Subcutaneous abdominal adipose tissue (tissue), 5 donors: ENCODE measurements around the gene CDC37.

ENCODE experiments used
- H3K27ac ChIP-seq: one replicate; pipeline ENCODE4 v1.7.0; 2013; ENCODE audit warnings: low read depth, mild to moderate bottlenecking, inconsistent platforms, low read length, moderate library complexity
- H3K27me3 ChIP-seq, 5 donors: one replicate each; pipeline ENCODE4 v1.7.0; 2013; ENCODE audit warnings: low read length in 5 of 5, inconsistent platforms in 1 of 5; ENCODE audit not compliant: control insufficient read depth in 5 of 5, insufficient read depth in 4 of 5
- H3K36me3 ChIP-seq, 5 donors: one replicate each; pipeline ENCODE4 v1.7.0; 2013; ENCODE audit warnings: low read length in 5 of 5; ENCODE audit not compliant: control insufficient read depth in 5 of 5, insufficient read depth in 5 of 5
- H3K4me1 ChIP-seq, 5 donors: one replicate each; pipeline ENCODE4 v1.7.0; 2013; ENCODE audit warnings: low read length in 5 of 5, mild to moderate bottlenecking in 3 of 5, moderate library complexity in 1 of 5; ENCODE audit not compliant: control insufficient read depth in 5 of 5, insufficient read depth in 5 of 5
- H3K4me3 ChIP-seq, 5 donors: one replicate each; pipeline ENCODE4 v1.7.0; 2013; ENCODE audit warnings: low read length in 5 of 5, low read depth in 1 of 5
- H3K9ac ChIP-seq, 5 donors: one replicate each; pipeline ENCODE4 v1.7.0; 2013; ENCODE audit warnings: low read length in 5 of 5, mild to moderate bottlenecking in 4 of 5, moderate library complexity in 3 of 5
- H3K9me3 ChIP-seq, 5 donors: one replicate each; pipeline ENCODE4 v1.7.0; 2013; ENCODE audit warnings: low read length in 5 of 5; ENCODE audit not compliant: control insufficient read depth in 5 of 5
- donor health status: healthy.
- donor health status: healthy.
- donor health status: healthy.
- donor health status: healthy.
- donor health status: healthy.

Gene CDC37

DNA sequence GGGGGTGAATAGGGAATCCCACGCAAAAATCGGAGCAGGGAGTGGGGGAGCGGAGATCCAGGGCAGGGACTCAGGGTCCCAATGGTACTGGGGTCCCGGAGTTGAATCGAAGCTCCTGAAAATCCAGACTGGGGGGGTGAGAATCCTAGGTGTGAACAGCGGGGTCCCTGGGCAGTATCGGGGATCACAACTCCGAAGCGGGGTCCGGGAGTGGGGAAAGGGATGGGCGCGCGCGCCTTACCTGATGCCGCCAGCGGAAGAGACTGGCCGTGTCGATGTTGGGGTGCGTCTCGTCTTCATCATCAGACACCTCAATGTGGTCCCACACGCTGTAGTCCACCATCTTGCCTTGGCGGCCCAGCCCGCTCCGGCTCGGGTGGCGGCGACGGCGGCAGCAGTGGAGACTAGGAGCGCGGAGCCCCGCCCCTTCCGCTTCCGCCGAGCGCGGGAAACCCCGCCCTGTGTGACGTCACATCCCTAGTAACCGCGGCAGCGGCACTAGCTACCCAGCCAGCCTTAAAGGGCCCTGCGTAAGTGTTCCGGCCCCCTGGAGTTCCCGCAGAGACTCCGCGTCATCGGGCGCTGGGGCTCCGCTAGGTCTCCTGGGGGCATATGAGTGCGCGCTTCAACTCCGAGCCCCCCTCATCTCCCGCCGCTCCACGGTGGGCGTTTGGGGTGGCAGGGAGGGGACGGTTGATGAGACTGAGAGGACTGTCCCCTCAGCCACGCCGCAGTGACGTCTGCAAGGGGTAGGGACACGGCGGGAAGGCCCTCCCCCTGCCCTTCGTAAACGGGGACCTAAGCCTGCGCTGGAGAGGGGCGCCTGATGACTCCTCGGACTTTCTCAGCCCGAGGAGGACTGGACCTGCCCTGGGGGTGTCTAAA is at the start of gene CDC37:
TSS of gene CDC37 (minus strand) at position 406 of the 885 bp plus-strand sequence. CDS start at position 343, 63 bp downstream.
- no peaks in the 10 kb centered on the region for H3K9me3 ChIP-seq
- H3K9ac ChIP-seq = peak within 1 kb of the TSS; percentile 84 to 99 (median 96)
- peak within 1 kb of the TSS; percentile 97 to 100 (median 98) for H3K4me3 ChIP-seq
- H3K27me3 ChIP-seq = peaks cover 8 to 17% (median 11%) of the 10 kb centered on the region in 5 donors
- H3K36me3 ChIP-seq = peaks cover 0 to 4% (median 3%) of the 10 kb centered on the region in 5 donors
- peaks cover 10 to 68% (median 39%) of the 10 kb centered on the region in 5 donors for H3K4me1 ChIP-seq
- peak within 1 kb of the TSS; percentile 90 for H3K27ac ChIP-seq

DNA sequence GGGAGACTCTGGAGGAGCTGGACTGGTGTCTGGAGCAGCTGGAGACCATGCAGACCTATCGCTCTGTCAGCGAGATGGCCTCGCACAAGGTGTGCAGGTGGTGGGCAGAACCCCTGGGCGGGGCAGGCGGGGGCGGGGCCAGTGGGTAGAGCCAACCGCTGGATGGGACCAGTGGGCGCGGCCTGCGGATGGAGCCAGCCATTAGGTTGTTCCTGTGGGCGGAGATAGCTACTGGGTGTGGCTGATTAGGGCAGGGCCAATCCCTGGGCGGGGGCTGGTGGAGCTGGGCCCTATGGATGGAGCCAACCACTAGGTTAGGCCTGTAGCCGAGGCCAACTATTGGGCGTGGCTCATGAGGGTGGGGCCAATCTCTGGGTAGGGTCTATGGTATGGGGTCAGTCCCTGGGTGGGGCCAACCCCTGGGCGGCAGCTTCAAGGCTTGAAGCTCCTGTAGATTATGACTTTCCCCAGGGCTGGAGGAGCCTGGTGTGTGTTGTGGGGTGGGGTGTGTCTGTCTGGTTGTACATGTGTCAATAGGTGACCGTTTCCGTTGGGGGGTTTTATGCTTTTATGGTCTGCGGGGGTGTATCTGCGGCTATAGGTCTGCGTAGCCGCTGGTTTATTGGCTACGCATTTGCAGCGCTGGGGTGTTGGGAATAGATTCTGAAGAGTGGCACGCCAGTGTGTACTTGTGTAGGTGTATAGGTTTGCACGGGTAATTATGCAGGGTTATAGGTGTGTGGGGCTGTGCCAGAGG is 47.7 kb upstream of the CDC37 start:
- no peaks in the 10 kb centered on the region for H3K27me3 ChIP-seq
- no peak overlapping the region for H3K9ac ChIP-seq
- H3K4me1 ChIP-seq = no peaks in the 10 kb centered on the region
- no peak overlapping the region for H3K27ac ChIP-seq
- no peaks in the 10 kb centered on the region for H3K9me3 ChIP-seq
- H3K4me3 ChIP-seq = no peak overlapping the region
- peaks cover 0 to 62% (median 28%) of the 10 kb centered on the region in 5 donors for H3K36me3 ChIP-seq

DNA sequence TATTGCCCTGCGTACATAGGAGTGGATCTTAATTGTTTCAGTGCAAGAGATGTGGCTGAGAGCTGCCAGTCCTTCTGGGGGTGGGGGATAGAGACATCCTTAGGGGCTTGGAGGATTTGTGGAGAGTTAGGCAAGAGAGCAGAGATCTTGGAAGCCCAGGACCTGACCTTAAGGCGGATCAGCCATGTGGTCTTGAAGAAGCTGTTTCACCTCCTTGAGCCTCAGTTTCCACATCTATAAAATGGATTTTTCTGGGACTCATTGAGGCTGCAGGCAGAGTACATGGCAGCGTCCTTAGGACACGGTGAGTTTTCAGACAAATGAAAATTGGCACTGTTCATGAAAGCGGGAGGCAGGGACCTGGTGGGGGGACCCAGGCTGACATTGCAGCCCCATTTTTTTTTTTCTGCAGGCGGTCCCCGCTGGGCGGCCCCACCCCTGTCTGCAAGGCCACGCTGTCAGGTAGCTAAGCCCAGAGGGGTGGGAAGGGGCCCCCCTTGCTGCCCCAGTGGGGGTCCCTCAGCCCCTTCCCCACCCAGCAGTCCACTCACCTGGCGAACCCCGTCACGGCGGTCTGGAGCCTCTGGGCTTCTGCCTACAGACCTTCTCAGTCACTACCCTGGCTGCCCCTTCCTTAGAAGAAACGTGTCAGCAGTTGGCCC is 47.0 kb upstream of the CDC37 start:
- H3K36me3 ChIP-seq = peaks cover 0 to 60% (median 28%) of the 10 kb centered on the region in 5 donors
- no peaks in the 10 kb centered on the region for H3K4me1 ChIP-seq
- H3K9me3 ChIP-seq = no peaks in the 10 kb centered on the region
- no peak overlapping the region for H3K4me3 ChIP-seq
- H3K27ac ChIP-seq = no peak overlapping the region
- H3K9ac ChIP-seq = no peak overlapping the region
- H3K27me3 ChIP-seq = no peaks in the 10 kb centered on the region

DNA sequence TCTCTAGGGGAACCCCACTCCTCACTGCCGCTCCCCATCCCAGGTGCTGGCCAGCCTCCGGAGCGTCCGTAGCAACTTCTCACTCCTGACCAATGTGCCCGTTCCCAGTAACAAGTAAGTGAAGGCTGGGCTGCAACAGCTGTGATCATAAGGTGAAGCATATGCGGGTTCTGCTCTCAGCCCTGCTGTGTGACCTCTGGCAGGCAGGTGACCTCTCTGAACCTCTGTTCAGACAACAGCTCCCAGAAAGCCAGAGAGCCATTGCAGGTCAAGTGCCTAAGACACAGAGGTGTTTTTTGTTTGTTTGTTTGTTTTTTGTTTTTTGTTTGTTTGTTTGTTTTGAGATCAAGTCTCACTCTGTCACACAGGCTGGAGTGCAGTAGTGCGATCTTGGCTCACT is 45.7 kb upstream of the CDC37 start:
- Histone ChIP-seq H3K4me1 (no peaks in the 10 kb centered on the region), H3K9ac (no peak overlapping the region), H3K36me3 (peaks cover 0 to 49% (median 23%) of the 10 kb centered on the region in 5 donors), H3K4me3 (no peak overlapping the region), H3K27ac (no peak overlapping the region), H3K9me3 (no peaks in the 10 kb centered on the region), H3K27me3 (no peaks in the 10 kb centered on the region)

DNA sequence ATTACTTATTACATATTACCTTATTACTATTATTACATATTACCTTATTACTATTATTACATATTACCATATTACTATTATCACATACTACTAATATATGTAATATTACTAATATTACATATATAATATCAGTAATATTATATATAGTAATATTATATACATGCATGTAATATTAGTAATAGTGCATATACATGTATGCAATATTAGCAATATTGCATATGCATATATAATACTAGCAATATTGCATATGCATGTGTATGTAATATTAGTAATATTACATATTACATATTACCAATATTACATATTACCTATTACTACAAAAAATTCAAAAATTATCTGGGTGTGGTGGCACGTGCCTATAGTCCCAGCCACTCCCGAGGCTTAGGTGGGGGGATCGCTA is 39.4 kb upstream of the CDC37 start:
- H3K4me3 ChIP-seq = no peak overlapping the region
- H3K36me3 ChIP-seq = peaks cover 0 to 22% (median 9%) of the 10 kb centered on the region in 5 donors
- H3K9me3 ChIP-seq = no peaks in the 10 kb centered on the region
- H3K4me1 ChIP-seq = no peaks in the 10 kb centered on the region
- no peaks in the 10 kb centered on the region for H3K27me3 ChIP-seq
- no peak overlapping the region for H3K27ac ChIP-seq
- H3K9ac ChIP-seq = no peak overlapping the region

DNA sequence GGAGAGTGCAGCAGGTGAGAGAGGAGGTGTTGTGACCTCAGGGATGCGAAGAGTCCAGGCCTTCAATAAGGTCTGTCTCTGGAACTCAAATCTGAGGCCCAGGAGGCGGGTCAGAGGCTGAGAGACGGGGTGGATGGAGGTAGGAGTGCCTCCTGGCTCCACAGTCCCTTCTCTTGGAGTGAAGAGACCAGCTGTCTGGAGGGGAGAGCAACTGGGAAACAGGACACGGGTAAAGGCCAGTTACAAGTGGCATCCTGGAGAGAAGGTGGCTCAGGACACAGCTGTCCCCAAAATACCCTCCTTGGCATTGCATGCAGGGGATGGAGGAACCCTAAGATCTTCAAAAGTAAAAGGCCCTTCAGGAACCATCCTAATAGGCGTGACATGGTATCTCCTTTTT is 36.2 kb upstream of the CDC37 start:
- Histone ChIP-seq H3K9me3 (no peaks in the 10 kb centered on the region), H3K4me1 (peaks cover 0 to 9% (median 7%) of the 10 kb centered on the region in 5 donors)

DNA sequence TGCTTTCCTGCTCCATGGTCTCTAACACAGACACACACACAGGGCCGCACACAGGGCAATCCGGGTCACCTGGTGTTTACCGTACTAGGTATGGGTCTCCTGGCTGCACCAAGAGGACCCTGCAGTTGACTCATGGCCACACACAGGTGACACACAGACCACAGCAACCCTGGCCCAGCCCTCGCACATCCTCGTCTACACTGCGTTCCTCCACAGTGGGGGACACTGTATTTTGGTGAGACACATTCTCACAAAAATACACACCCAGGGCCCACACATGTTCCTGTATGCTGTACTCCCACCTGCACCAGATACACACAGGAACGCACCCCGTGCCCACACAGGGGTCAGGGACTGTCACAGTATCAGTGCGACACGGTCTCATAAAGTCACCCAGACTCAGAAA is 29.8 kb upstream of the CDC37 start:
- H3K27ac ChIP-seq = peak overlapping the region; percentile 57
- peak overlapping the region in 1 of 5 donors; percentile 74 for H3K4me3 ChIP-seq
- peaks cover 2 to 38% (median 31%) of the 10 kb centered on the region in 5 donors for H3K4me1 ChIP-seq
- peak overlapping the region in 2 of 5 donors; percentile 59 to 65 for H3K9ac ChIP-seq
- H3K27me3 ChIP-seq = no peaks in the 10 kb centered on the region
- H3K9me3 ChIP-seq = no peaks in the 10 kb centered on the region
- H3K36me3 ChIP-seq = peaks cover 0 to 5% (median 0%) of the 10 kb centered on the region in 5 donors

More for the DNA sequence above, 36.2 kb upstream of the CDC37 start:
- no peak overlapping the region for H3K27ac ChIP-seq
- H3K9ac ChIP-seq = peak overlapping the region in 1 of 5 donors; percentile 19
- H3K36me3 ChIP-seq = peaks cover 0 to 12% (median 5%) of the 10 kb centered on the region in 5 donors
- H3K27me3 ChIP-seq = no peaks in the 10 kb centered on the region
- no peak overlapping the region for H3K4me3 ChIP-seq

DNA sequence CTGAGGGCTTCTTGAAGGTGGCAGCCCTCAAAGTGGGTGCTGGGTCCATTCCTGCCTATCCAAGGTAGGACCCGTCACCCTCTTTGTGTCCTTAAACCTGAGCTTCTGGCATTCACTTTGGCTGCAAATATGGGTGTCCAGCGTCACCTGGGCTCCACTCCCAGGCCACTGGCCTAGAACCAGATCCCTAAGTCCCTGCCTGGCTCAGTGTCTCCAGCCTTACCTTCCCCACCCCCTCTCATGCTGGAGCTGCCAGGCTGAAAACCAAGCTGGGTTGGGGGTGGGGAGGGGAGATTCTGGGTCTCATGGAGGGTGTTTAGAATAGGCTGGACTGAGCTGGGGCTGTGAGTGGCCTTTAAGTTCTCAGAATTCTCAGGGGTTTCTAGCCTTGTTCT is 29.4 kb upstream of the CDC37 start:
- Histone ChIP-seq H3K9ac (peak overlapping the region; percentile 38 to 65 (median 59)), H3K9me3 (no peaks in the 10 kb centered on the region), H3K36me3 (peaks cover 0 to 5% (median 0%) of the 10 kb centered on the region in 5 donors), H3K4me3 (peak overlapping the region; percentile 39 to 74 (median 52)), H3K27me3 (no peaks in the 10 kb centered on the region), H3K27ac (peak overlapping the region; percentile 57), H3K4me1 (peaks cover 2 to 38% (median 31%) of the 10 kb centered on the region in 5 donors)

DNA sequence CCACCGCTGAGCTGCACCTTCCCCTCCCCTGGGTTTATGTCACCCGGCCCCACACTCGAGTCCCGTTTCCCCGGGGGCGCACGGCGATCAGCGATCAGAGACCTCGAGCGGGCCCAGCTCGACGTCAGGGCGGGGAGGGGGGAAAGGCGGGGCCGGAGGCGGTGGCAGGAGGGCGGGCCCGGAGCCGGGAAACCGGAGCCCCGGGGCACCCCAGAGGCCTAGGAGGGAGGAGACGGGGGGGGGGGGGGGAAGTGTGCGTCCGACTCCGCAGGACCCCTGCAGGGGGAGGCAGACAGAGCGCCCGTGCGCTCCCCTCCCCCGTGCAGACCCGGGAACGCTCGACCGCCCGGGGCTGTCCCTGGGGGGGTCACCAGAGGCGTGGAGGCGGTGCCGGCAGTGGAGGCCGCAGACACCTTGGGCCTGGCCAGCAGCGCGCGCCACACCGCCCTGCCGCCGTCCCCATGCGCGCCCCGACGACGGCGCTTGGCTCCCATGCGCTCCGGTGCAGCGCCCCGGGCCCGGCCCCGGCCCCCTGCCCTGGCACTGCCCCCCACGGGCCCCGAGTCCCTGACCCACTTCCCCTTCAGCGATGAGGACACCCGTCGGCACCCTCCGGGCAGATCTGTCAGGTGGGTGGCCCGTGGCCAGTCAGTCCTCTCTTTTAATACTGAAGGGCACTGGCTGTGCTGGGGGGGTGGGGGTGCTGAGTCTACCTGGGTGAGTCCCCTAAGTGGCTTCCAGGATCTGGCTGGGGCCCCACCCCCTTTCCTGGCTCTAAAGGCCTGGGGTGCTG is 28.8 kb upstream of the CDC37 start:
- Histone ChIP-seq H3K4me1 (peaks cover 2 to 38% (median 31%) of the 10 kb centered on the region in 5 donors), H3K9ac (peak overlapping the region in 4 of 5 donors; percentile 80 to 92 (median 84)), H3K9me3 (no peaks in the 10 kb centered on the region), H3K27me3 (no peaks in the 10 kb centered on the region), H3K4me3 (peak overlapping the region; percentile 71 to 96 (median 85)), H3K27ac (peak overlapping the region; percentile 57), H3K36me3 (peaks cover 0 to 5% (median 0%) of the 10 kb centered on the region in 5 donors)
